NCI-H226 (cell line): ENCODE data around the gene ITGB5.
A peak's percentile ranks its signal among the peaks of the same experiment; 100 is the strongest.
"Not testable (repeated sequence)": the region's sequence is repeated elsewhere in the genome, so short reads cannot be mapped to it uniquely, and the experiment has no call there.

Experiments
- DNase-seq: peaks from one replicate; pipeline ENCODE4 v3.0.0-alpha.2; 2015

Gene ITGB5

DNA sequence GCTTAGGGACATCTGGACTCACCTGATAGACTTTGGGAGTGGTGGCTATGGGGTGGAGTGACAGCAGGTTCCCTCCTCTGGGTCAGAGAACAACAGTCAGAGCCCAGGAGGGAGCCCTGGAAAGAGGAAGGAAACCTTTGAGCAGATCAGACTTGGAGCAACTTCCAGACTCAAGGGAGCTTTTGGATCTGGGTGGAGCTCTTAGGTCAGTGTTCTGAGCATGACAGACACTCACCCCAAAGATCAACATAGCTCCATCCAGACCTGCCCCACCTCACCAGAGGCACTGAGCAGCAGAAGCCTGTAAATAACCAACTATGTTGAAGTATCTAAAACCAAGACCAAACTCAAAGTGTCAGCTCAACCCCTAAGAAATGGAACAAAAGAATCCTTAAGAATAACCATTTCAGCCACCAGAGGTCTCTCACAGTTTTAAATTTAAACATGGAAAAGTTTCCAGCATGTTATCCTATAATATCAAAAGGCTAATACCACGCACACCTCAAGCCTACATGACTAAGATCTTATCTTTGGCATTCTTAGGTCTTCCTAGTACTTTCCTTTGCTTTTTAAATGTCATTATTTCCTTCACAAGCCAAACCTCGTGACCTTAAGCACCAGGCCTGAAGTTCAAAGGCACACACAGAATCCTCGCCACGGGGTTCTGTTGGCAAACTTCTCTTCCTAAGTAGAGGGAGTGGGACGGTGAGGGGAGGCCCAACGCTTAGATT lies 100.5 kb downstream of the ITGB5 start:
- no peak for DNase-seq

DNA sequence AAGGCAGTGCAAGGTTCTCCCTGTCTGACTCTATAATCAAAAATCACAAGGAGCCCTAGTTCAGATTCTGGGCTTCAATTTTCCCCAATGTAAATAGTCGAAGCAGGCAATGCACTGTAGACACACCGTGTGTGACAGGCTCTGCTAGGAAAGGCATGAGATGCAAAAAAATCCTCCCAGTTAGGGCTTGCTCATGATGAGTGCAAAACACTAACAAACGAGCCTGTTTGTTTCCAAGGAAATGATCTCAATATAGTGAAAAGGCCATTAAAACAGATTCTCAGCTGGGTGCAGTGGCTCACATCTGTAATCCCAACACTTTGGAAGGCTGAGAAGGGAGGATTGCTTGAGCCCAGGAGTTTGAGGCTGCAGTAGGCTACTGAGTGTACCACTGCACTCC lies 101.2 kb downstream of the ITGB5 start:
- DNase-seq: no peak

DNA sequence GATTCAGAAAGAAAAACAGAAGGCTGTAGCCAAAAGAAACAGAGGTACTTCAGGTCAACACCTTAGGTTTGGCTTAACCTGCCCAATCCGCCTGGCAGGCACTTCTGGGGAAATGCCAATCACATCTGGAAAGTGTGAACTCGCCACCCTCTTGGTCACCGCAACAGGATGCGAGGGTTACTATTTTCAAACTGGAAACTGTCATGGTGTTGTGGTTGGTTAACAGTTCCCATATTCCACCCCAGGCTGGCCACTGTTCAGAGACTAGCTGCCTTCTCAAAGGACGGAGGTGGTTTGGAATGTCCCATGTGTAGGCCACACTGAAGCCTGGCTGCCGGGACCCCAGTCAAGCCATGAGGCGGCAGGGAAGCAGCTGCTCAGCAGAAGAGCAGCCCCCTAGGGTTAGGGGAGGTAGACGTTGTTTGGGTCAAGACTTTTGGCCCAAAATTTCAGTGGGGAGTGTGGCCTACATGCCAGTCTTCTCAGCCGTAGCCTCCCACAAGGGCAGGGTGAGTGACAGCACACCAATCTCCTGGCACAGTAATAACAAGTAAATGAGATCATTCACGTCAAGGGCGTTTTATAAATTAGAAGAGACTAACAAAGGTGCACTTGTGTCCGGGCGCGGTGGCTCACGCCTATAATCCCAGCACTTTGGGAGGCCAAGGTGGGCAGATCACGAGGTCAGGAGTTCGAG lies 102.3 kb downstream of the ITGB5 start:
- no peak for DNase-seq

DNA sequence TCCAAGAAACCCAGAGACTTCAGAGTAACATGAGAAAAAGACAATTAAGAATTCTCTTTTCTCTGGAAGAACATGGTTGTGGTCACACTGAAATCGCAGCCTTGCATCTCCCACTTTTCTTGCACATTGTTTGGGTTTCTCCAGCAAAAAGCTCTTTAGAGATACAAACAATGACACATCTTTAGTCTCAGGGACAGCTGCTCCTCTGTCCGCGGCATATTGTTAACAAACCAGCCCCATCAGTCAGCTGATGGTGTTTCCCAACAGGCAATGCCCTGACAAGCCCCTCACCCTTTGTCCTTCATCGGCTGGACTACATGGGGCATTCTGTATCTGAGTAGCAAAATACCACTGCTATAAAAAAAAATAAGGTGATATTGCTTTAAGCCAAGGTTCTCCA lies 103.5 kb downstream of the ITGB5 start:
- no peak for DNase-seq

DNA sequence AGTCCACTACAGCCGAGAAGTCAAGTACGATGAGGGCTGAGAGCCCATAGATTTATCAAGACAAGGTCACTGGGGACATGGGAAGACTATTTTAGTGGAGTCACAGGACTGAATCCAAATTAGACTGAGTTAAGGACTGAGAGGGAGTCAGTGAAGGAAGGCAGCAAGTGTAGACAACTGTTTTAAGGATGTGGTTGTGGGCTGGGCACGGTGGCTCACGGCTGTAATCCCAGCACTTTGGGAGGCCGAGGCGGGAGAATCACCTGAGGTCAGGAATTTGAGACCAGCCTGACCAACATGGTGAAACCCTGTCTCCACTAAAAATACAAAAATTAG lies 104.8 kb downstream of the ITGB5 start:
- not testable (repeated sequence) for DNase-seq

DNA sequence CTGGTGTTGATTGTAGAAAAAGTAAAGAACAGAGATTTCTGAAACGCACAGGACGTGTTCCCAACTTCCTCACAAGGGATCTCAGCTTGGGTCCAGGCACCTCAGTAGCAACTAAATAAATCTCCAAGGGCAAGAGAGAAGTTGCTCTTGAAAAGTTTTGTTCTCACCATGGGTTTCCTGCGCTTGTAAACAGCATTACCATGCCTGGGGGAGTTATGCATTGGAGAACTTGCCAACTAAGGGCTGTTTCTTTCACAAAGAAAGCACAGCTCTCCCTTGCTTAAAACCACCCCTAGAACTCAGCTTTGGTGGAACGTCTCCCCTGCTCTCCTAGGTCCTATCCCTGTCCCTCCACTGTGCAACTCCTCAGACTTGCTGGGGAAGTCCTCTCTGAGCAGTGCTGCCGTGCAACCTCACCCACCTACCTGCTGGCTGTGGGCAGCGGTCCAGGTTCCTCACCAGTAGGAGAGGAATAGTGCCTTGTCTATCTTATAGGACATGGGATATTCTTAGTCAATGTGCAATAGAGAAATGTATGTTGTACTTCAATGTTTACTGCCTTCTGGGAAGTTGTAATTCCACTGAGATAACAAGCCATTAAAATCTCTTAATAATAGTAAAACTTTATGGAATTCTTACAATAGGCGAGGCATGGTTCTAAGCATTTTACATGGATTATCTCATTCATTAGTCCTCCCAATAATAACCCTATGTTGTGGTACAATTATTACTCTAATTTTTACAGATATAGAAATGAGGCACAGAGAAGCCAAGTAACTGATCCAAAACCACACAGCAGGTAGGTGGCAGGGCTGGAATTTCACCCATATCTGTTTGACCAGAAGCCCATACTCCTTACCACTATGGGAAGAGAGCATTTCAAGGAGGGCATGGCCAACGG lies 105.4 kb downstream of the ITGB5 start:
- no peak for DNase-seq

DNA sequence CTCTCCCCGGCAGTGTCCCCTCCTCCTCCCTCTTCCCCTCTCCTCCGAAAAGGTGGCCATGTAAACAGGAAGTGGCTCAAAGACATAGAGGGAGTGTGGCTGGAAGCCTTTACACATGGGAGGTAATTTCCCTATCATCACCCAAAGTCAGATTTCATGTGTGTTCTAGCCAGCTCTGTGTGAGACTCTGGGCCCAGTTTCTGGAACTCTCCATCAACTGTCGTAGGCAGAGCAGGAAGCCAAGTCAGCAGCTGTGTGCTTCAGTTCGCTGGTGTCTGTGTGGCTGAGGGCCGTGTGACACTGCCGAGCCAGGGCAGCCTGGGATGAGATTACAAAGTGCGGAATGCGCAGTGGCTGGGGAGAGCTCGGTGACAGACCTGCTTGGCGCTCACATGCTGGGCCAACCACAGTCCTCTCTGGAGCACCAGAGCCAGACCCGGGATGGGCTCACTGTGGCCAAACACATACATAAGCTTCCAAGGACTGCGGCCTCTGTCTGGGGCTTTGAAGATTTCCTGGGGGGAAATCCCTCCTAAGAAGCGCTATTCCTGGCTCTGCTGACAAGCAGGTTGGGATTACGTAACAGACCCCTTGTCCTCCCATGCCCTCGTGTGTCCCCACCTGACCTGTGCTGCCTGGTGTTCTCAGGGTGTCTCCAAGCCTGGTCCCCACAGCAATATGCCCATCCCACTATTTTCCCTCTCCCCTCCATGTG lies 106.2 kb downstream of the ITGB5 start:
- DNase-seq: peak; percentile 46

DNA sequence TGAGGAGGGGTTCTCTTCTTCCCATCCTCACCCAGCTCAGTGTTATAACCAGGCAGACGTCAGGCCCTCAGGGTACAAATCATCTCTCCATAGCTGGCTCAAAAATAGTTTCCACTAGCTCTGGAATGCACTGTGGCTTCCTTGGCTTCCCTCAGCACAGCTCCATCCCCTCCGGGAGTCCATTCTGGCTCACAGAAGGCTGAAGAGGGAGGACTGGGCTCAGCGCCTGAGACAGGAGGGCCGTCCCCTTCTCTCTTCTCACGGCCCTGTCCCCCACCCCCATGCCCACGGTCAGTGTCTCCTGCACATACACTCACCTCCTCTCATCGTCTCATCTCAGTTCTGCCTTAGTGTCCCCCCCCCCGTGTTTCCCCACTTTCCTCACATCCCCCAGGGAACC lies 106.8 kb downstream of the ITGB5 start:
- peak; percentile 84 for DNase-seq

DNA sequence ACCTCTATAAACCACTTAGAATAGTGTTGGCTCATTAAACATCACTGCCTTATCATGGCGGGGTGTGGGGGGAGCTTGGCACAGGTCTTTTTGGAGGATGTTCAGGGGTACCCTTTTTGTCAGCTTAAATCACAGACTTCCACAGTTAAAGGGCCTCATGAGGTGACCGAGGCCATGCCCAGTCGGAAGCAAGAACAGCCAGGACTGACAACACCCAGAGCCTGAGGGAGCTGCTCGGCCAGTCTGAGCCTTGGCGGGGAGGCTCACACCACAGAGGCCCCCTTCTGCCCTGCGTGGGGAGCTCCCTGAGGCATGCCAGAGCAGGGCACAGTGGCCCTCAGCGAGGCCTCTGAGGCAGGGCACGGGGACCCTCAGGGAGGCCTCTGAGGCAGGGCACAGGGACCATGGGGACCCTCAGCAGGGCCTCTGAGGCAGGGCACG lies 107.4 kb downstream of the ITGB5 start:
- DNase-seq: no peak

DNA sequence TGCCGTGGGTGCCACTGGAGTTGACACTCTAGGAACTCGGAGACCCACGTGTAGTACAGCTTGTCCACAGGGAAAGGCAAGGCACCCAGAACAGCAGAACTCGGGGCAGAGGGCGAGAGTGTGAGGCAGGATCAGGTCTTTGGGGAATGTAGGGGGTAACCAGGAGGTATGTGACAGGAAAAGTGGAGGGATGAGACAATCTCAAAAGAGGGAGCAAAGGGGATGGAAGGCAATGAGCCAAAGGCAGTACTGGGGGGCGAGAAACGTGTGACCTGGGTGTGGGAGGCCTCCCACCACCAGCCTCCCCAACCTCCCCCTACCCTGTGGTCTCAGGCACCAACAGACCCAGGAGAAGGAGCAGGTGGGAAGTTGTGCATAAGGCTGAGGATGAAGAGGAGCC lies 108.0 kb downstream of the ITGB5 start:
- DNase-seq: no peak

DNA sequence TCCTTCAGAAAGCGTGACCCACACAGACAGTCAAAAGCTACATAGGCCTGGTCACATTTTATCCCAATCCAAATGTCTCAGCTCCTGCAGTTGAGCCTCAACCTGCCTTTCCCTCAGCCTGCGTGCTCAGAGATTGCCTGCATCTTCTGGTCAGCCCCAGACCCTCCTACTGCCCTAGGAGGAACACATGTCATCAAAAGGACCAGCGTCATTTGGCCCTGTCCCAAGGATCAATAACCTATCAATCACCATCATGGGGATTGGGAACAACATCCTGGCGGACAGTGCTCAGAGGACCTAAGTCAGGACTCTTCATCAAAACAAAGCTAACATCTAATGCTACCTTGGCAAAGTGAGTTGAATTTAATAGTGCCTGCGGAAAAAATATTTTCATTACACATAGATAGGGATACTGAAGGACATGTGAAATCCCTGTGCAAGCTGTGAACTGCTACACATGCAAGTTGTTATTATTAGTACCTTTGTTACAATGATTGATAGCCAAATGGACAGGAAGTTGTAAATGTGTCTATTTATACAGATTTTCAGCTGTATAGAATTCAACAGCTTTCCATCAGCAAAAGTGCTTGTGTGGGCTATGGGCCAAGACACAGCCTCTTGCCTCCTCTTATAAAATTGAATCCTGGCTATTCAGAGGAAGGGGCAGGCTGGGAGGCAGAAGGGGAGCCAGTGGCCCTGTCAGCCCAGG lies 109.2 kb downstream of the ITGB5 start:
- DNase-seq: no peak

DNA sequence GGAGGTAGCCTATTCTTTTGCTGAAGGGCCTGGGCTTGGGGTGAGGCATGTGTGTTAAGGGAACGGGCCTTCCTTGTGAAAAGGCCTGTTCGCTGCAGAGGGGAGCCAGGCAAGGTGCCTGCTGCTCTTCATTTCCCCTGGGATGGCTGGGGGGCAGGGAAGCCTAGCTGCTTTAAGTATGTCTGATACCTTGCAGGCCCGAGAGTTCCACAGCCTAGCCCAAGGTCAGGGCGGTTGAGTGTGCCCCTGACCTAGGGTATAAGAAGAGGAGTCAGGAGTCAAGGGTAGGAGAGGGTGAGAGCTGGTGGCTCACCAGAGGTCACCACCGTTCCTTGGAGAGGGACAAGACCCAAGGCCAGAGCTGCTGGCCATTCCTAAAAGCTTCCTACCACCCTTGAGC lies 110.3 kb downstream of the ITGB5 start:
- DNase-seq: no peak

DNA sequence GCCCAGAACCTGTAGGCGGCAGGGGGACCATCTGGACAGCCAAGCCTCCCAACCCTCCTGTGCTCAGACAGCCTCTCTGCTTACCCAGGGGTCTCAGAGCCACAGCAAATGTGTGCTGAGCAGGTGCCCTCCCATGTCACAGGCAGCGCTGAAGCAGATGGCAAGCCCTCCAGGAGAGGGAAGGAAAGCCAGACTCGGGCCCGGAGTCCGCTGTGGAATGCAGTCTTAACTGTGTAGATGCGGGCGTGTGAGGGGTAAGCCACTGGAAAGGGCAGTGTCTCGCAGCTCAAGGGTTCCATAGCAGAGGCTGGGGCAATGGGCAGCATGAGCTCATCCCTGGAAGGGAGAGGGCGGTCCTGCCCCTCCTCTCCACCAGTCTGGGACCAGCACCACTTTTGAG lies 111.3 kb downstream of the ITGB5 start:
- DNase-seq: no peak

DNA sequence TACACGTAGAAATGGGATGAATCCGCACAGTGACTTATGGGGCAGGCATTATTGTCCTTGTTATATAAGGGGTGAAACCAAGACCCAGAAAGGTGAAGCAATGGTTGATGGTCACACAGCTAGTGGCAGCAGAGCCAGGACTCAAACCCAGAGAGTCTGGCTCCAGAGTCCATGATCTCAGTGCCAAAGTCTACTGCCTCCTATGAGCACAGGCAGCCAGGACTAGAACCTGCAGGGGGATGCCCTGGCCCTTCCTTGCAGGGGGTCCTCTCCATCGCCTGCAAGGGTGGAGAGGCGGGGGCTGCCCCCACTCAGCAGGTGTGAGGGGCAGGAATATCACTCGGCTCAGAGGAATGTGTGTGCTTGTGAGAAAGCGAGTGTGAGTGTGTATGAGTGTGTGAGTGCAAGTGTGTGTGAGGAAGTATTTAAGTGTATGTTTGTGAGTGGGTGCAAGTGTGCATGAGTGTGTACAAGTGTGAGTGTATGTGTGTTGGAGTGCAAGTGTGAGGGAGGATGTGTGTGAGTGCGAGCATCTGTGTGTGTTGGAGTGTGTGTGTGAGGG lies 112.2 kb downstream of the ITGB5 start:
- no peak for DNase-seq

DNA sequence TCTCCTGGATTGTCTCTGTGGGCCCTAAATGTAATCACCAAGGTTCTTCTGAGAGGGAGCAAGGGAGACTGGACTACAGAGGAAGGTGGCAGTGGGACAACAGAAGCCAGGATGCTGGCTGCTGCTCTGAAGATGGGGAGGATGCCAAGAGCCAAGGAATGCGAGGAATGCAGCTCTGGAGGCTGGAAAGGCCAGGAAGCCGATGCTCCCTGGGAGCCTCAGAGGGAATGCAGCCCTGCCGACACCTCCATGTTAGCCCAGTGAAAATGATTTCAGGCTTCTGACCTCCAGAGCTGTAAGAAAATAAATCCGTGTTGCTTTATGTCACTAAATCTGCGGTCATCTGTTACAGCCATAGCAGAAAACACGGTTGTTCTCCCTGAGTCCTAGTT lies 112.8 kb downstream of the ITGB5 start:
- DNase-seq: peak; percentile 78

DNA sequence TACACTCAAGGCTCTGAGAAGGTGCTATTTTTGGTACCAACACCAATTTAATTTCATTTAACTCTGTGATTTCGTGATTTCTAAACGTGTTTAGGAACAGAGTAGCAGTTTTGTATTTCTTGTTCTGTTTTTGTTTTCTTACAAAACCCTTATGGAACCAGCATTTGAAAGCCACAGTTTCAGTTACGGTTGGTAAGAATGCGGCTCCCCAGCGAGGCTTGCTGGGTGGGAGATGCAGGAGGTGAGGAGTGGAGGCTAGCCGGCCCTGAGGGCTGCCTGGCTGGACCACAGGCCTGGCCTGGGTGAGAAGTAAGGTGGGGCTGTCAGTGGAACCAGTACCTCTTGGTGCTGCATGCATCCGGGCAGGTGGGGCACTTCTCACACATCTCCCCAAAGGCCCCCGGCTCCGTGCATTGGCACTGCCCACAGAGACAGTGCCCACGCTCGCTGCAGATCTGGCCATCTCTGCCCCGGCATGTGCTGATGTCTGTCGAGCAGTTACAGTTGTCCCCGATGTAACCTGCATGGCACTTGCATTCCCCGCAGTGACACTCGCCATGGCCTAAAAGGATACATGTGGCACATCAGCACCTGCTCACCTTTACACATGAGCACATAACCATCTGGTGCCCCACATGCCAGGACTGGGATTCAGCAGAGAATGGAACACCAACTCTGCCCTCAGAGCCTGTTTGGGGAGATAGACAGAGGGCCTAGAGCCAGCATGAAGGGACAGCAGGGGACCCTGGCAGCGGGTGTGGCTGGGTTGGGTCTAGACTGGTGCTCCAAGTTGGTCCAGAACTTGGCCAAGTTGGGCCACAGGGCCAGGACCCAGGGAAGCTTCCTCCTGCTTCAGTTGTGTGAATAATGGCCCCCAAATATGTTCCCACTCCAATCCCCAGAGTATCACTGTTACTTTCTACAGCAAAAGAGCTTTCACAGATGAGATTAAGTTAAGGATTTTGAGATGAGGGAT lies 113.5 kb downstream of the ITGB5 start:
- no peak for DNase-seq

DNA sequence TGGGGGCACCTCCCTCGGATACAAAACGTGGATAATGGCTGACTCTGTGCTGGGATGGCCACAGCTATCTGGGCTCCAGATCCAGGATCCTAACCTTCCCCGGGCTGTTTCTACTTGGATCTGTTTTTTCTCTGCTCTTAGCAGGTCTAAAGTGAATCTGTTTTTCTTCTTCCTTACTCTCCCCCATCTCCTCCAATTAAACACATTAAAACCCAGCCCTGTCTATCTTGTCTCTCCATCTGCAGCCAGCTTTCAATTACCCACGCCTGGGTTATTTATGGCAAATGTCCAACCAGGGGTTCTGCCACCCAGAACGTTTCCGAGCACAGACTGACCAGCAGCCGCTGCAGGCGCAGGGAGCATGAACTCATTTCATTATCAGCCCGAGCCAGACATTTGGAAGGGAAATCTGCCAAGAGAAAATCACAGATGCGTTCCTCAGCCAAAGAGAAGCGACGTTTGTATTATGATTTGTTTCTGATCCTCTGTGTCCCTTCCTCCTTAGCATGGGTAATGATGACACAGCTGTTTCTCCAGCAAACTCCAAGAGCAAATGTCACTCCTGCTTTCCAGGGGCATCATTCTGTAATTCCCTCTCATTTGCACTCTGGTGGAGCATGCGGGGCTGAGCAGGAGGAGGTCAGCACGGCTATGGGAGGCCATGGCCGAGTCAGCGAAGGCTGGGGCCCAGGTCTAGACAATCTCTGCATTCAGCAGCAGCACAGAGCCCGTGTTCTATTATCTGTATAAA lies 114.9 kb downstream of the ITGB5 start:
- DNase-seq: peak; percentile 28

DNA sequence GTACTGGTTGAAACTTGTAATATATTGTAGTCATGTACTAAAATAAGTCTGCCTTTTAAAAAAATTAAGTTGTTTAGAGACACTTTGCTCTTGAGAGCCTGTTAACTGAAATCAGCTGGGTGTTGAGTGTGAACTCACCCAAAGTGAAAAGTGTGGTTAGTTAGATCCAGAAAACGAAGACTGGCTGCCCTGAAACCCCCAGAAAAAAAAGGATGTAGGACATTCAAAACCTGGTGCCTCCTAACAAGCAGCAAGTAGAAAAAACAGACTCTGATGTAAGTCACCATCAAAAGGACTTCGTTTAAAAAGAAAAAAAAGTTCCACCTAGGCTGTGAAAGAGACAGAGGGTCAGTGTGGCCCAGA lies 116.1 kb downstream of the ITGB5 start:
- no peak for DNase-seq

DNA sequence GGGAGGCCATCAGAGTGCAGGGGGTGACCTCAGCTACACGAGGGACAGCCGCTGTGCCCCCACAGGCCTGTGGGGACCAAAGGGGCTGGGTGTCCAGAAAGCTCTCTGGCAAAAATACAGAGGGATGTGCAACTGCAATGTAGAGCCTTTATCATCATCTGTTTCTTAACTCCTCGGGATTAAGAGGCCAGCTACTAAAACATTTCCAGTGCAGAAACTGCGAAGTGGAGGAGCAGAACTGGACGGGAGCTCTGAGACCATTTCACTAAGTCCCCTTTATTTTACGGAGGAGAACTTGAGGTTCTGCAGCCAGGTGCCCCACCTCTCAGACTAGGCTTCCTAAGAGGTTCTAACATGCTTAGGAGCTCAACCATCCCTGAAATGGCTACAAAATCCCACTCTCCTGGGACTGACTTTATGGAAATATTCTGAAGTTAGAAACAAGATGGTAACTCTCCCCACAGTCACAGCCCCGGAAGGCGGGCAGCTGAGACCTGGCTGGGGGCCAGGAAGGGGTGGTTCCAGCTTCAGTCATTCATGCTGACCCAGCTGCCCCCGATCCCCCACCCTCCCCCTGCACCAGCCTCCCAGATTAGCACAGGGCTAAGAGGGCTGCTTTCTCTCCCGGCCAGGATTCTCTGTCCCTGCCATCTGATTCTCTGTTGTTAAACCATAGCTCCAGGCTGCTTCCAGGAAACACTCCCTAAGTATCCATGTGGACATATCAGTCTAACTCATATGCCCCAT lies 116.7 kb downstream of the ITGB5 start:
- no peak for DNase-seq
